NCI-H748 (cell line): Measurements from ENCODE around the gene ZC2HC1C.
"Not testable (repeated sequence)": the region's sequence is repeated elsewhere in the genome, so short reads cannot be mapped to it uniquely, and the experiment has no call there.

ENCODE experiments used
- DNase-seq: peaks from one replicate; lab custom pipeline; 2025; ENCODE audit not compliant: unreplicated experiment; lab: John Stamatoyannopoulos, UW

The ZC2HC1C gene

DNA sequence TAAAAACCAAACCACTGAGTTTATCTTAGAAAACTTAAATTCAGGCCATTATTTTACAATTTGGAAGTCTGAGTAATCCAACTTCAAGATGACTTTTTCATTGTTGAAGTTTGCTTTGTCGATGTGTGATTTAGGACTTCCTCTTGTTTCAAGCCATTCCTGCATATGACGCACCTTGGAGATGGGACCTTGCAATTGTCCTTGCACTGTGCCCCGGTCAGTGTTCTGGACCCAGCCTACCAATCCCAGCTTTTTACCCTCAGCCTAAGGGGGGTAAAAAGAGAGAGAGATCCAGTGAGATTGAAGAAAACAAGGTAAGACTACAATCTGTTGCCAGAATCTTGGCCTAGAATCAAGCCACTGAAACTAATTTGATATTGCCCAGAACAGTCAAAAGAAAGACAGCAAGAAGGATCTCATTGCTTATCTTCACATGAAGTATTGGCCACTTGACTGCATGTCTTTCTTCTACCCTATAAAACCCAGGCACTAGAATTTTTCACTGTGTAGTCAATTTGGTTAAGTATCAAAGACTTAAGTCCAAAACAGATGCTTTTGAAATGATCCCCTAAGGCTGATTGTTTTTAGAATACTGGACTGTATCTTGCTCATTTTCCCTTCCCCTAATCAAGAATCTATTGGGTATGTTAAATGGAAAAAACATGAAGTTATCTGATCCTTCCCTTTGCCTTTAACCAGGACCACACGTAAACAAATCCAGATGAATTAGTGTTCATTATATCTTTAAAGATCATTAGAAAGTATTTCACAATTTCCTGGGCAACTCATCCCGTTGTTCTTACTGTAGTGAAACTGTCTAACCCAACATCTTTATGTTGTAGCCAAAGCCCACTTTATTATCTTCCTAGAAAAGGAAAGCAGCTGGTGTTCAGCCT, 15.8 kb upstream of the ZC2HC1C start:
- no peak for DNase-seq

DNA sequence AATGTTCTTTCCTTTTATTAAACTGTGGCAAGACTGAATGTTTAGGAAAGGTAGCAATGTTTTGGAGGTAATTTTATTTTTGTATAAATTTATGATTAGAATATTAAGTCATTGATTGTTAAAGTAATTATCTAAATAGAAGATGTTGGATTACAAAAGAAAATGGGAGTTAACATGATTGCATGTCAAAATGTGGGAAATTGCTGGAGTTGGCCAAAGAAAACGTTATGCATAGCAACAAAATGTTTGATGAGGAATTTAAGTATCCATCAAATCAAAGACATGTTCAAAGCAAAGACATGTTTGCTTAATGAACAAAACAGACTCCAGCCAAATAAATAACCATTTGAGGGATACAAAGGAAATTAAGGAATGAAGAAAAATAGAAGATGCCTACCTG, 15.0 kb upstream of the ZC2HC1C start:
- no peak for DNase-seq

- DNase-seq: no peak
These were observed 9.8 kb upstream of the ZC2HC1C start for GRCh38 chr14:75059642-75060041.

- DNase-seq: no peak
These were observed 9.0 kb upstream of the ZC2HC1C start for GRCh38 chr14:75060420-75060819.

- DNase-seq: peak; percentile 33
These were observed 6.4 kb upstream of the ZC2HC1C start for GRCh38 chr14:75063013-75063412.

GRCh38 chr14:75063491-75064204, 5.8 kb upstream of the ZC2HC1C start, which contains the start of gene ACYP1:
Gene ACYP1 (minus strand): TSS chr14:75064024. CDS start chr14:75063553, 471 bp downstream.
- DNase-seq: peak; percentile 94

- DNase-seq: no peak
These were observed 5.3 kb upstream of the ZC2HC1C start for GRCh38 chr14:75064205-75064567.

- no peak for DNase-seq
These were observed 2.8 kb upstream of the ZC2HC1C start for GRCh38 chr14:75066691-75067090.

- no peak for DNase-seq
These were observed 2.2 kb upstream of the ZC2HC1C start for GRCh38 chr14:75067212-75067611.

DNA sequence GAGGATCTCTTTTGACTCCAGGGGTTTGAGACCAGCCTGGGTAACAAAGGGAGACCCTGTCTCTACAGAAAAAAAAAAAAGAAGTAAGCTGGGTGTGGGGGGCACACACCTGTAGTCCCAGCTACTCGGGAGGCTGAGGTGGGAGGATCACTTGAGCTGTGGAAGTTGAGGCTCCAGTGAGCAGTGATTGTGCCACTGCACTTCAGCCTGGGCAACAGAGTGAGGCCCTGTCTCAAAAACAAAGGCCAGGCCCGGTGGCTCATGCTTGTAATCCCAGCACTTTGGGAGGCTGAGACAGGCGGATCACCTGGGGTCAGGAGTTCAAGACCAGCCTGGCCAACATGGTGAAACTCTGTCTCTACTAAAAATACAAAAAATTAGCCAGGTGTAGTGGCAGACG, 1.7 kb upstream of the ZC2HC1C start:
- not testable (repeated sequence) for DNase-seq

DNA sequence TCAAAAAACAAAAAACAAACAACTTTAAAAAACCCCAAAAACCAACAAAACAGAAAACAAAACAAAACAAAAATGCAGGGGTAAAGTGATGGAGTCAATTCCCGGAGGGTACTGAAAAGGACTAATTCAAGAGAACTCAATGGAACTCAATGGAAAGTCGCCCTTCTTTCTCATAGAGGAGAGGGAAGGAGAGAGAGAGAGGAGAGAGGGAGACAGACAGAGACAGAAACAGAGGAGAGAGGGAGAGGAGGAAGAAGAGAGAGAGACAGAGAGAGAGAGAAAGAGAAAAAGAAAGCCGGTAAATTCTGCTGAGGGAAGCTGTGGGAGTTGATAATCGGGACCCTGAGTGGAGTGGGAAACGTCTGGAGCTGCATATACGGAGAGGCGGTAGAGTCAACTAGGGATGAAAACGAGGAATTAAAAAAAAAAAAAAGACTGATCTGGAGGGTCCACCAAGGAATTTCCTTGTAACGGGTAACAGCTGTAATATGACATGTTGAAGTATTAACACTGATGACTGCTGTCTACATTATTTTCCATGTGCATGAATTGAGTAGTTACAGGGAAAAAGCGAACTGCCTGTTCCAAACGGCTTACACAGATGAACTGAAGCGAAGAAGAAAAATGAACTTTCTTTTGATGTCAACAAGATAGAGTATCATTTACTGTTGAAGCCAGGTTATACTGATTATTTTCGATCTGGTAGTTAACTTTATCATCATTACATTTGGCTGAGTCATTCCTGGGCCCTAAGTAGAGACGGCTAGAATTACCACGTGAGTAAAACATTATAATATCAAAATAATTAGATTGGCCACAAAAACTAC, 934 bp upstream of the ZC2HC1C start:
- DNase-seq: no peak

DNA sequence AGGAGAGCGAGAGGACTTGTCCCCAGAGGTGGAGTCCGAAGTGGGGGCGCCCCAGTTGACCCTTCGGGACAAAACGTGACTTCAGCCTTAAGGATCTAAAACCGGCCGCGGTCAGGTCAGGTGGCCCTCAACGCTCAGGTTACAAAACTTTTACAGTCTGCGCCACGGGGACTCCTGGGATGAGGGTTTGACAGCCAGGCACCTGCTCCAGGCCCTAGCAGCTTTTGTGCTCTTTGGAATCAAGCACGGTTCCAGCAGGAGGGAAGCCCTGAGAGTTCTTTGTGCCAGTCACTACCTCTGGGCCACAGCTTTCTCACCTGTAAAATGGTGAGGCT, 337 bp downstream of the ZC2HC1C start:
- no peak for DNase-seq

- no peak for DNase-seq
These were observed 942 bp downstream of the ZC2HC1C start for GRCh38 chr14:75070383-75070782.

DNA sequence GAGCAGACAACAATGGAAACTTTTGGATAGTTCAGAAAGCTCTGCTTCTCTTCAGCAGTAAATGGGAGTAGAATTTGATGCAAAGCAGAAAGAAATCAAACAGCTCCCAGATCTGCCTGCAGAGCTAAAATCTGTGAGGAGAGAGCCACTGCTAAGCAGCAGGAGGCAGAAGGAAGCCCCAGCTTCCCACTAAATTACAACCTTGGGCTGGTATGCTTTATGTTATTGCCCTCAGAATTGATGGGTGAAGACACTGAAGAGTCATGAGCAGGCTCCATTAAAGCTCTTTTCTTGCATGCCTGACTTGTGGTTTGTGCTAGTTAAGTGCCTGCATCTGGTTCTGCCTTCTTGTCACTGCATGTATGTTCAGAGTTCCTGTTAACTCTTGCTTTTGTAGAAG, 8.4 kb downstream of the ZC2HC1C start:
- DNase-seq: no peak

DNA sequence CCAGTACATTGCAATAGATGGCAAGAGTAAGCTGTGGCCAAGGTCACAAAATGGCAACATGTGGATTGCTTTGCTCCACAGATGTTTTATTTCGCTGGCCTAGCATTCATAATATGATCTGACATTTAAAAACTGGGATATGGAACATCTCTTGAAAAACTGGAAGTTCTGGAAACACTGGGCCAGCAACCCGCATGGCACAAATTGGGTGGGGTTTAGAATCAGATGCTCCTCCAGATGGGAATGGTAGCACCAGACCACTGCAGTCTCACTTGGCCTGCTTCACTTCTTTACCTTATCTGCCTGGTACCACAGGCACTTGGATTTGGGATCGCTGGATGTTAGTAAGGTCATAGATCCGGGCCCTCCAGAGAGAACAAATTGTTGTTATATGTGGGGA, 10.1 kb downstream of the ZC2HC1C start:
- DNase-seq: no peak

GRCh38 chr14:75081660-75082229, 12.3 kb downstream of the ZC2HC1C start:
- DNase-seq: no peak

GRCh38 chr14:75083271-75083670, 13.8 kb downstream of the ZC2HC1C start:
- no peak for DNase-seq

DNA sequence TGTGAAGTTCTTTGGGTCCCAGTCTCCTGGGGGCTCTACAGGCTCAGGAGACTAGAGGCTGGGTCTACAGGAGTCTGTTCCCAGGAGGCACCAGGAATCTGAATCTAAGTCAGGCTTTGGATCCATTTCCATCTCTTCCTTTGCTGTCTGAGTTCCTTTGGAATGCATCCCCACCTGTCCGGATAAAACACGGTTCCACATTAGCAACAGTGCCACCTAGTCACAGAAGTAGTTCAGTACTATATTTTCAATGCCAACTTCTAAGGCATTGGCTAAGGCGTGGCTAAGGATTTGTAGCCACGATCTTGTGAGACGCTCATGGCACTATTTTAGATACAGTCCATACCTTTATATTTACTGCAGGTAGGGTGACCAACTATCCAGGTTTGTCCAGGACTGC, 15.1 kb downstream of the ZC2HC1C start:
- peak; percentile 9 for DNase-seq

DNA sequence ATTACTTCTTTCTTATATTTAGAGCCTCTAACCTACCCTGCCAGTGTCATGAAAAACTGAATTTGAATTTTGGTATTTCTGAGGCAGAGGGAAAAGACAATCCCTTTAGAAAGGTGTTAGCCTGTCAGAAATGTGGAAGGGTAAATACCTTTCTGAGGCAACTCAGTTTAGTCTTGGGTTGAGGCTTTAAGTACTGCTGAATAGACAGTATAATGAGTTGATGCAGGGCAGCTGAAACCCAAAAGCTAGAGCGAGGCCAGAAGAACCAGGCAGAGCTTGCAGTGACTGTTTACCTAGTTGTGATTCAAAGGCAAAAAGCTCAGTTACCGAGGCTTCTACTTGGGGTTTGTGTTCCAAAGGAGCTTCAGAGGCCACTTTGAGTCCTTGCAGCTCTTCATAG, 18.7 kb downstream of the ZC2HC1C start:
- no peak for DNase-seq

DNA sequence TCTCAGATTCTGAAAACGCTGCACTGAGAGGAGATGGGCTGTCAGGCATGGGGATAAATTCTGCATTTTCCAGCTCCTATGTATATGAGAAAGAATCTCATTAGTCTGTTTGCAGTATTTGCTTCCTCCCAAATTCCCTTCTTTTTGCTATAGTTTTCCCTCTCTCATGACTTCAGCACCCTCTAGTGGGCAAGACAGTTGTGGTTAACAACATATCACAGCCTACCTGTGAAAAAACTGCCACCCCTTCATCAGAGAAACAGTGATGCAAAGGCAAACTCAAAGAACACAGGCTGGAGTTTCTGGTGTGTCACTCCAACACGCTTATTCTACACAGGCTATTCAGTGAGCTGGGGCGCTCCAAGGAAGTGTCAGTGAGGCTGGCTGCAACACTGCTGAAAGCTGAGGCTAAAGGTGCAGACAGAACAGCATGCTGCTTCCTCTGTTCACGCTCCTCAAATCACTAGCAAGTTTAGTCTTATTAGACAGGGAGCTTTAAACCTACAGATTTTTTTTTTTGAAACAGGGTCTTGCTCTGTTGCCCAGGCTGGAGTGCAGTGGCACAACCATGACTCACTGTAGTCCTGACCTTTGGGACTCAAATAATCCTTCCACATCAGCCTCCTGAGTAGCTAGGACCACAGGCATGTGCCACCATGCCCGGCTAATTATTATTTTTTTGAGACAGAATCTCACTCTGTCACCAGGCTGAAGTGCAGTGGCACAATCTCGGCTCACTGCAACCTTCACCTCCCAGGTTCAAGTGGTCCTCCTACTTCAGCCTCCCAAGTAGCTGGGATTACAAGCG, 19.3 kb downstream of the ZC2HC1C start:
- peak; percentile 67 for DNase-seq
